Activated T-cell treated with anti-CD3 and anti-CD28 coated beads, Interleukin-2, amount 50 U/mL, for 48 hours (primary cell): ENCODE data around the gene DOK3.
"Not testable (repeated sequence)": the region's sequence is repeated elsewhere in the genome, so short reads cannot be mapped to it uniquely, and the experiment has no call there.

Experiments
- DNase-seq, 2 experiments: peaks; one replicate each; pipeline ENCODE4 v3.0.0-alpha.2; 2020

The DOK3 gene

DNA sequence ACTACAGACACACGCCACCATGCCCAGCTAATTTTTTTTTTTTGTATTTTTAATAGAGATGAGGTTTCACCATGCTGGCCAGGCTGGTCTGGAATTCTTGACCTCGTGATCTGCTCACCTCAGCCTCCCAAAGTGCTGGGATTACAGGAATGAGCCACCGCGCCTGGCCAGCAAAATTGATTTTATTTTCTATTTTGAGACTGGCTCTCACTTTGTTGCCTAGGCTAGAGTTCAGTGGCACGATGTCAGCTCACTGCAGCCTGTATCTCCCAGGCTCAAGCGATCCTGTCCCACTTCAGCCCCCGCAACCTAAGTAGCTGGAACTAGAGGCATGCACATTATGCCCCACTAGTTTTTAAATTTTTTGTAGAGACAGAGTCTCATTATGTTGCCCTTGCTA lies 24.8 kb upstream of the DOK3 start:
- not testable (repeated sequence) for DNase-seq

DNA sequence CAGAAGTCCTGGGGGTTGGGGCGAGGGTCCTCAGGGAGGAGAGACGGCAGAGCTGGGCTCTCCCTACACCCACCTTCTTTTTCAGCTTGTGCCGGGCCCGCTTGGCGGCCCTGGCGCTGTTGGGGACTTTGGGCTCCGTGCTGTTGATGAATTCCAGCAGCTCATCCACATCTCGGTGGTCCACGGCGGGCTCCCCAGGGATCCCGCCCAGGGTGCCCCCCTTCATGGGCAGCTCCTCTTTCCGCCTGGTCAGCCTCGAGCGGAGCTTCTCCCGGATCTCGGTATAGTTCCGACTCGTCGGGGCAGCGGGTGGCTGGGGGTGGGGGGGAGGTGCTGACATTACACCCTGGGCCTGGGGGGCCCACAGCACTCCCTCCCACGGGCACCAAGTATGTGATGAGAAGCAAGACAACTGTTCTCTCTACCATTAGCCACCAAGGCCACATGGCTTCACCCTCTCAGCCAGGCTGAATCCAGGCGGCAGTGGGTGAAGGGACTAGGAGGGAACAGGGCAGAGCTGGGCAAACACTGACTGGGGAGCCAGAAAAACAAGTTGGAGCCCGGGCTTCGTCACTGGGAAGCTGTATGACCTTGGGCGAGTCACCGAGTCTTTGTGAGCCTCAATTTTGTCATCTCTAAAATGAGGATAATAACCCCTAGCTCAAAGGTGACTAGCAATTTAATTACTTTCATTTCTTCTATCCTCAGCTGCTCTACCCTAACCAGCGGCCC lies 21.7 kb upstream of the DOK3 start:
- DNase-seq, result no peak

DNA sequence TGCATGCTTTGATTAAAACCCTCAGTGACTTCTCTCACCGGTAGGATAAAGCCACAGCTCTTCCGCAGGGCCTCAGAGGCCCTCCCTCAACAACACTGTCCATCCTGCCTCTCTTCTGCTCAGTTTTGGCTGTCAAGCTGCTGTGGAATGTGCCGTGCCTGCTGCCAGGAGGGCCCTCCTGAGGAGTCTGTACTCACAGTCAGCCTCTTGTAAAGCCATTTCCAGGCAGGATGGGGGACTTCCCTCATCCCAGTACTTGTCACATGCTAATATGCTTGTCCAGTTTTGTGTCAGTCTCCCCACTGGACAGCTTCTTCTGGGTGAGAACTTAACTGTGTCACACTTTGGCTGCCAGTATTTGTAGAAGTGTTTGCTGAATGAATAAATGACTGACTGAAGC lies 21.0 kb upstream of the DOK3 start:
- DNase-seq, result no peak

DNA sequence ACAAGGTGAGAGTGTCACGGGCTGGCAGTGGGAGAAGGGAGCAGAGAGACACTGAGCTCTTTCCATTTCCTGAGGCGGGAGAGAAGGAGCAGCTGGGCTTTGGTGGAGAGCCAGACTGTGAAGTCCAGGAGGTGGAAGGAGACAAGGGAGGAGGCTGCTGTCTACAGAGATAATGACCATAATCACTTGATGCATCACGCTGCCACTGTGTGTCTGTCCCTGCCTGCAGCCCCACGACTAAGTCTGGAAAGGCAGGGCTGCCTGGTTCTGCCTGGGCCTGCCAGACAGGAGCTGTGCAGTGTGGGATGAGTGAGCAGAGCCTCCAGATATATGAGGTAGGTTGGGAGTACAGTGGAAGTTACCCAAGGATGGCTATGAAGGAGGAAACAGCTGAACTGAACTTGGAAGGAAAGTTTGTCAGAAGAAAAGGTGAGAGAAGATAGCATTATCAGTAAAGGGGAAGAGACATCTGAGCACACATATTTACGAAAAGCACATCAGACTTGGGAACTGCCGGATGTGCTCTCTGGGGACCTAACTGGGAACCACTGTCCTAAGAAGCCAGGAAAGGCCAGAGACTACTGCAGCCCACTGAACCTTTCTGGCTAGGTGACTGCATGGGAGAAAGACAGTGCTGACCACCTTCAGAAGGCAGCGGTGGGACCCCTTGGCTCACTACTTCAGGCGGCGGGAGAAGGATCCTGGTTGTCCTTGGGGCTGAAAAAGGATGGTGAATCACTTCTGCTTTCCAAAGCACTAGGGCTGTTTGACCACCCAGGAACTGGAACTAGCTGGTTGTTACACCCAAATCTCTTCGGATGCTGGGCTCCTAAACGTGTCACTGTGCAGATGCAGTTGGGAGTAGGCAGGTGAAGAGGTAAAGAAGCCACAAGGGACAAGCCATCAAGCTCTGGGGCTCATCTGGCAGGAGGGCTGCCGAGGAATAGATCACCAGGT lies 19.9 kb upstream of the DOK3 start:
- DNase-seq, result no peak

DNA sequence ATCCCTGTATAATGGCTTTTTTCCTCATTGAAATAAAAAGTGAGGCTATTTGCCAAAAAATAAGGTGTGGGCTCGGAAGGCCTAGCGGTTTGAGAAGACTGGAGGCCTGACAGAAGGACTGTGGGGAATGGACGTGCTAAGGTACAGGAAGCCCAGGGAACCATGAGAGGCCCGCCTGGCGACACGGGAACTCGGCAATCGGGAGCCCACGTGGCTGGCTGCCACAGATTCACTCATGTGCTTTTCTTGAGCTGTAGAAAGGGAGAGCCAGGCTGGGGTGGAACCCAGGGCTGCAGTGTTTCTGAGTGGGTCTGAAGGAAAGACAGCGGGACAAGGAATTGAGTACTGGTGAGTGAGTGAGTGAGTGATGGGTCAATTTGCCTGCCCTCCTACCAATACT lies 19.0 kb upstream of the DOK3 start:
- no peak for DNase-seq

DNA sequence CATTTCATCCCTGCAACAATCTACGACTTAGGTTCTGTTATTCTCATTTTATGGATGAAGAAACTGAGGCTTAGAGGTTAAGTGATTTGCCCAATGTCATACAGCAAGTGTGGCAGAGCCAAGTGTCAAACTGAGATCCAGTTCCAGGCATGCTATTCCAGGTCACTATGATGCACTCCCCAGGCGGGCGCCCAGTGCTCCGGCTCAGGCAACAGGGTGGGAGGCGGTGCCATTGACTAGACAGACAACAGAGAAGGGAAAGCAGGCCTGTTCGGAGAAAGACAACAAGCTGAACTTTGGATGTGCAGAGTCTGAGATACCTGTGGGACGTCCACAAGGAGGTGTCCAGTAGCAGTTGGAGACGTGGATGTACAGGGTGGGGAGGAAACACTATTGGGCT lies 18.0 kb upstream of the DOK3 start:
- DNase-seq, result no peak

DNA sequence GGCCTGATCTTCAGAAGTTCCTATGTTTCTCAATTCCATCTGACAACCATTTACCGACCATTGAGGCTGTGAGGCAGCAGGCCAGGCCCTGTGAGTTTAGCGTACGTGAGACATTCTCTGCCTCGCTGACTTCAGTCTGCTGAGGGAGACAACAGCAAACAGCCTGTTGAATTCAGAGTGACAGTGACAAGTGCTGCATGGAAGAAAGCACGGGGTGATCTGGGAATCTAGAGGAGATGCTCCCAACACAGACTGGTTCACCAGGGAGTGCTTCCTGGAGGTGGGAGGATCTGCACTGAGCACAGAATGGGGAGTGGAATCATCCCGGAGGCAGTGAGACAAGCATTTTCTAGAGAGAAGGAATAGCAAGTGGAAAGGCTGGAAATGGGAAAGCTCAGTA lies 17.2 kb upstream of the DOK3 start:
- no peak for DNase-seq

DNA sequence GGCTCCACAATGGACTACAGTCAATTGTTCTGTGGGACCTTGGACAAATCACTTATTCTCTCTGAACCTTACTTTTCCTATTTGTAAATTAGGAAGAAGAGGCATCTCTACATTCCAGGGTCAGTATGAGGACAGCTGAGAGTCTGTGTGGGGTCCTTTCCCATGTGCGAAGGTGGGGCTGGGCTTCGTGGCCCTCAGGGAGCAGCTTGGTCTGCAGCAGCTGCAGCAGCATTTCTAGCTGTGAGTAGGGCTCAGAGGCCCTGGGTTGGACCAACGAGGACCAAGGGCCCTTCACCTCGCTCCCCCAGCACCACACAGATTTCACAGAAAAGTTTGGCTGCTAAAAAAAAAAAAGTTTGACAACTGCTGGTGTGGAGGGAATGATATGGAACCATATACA lies 16.6 kb upstream of the DOK3 start:
- no peak for DNase-seq

DNA sequence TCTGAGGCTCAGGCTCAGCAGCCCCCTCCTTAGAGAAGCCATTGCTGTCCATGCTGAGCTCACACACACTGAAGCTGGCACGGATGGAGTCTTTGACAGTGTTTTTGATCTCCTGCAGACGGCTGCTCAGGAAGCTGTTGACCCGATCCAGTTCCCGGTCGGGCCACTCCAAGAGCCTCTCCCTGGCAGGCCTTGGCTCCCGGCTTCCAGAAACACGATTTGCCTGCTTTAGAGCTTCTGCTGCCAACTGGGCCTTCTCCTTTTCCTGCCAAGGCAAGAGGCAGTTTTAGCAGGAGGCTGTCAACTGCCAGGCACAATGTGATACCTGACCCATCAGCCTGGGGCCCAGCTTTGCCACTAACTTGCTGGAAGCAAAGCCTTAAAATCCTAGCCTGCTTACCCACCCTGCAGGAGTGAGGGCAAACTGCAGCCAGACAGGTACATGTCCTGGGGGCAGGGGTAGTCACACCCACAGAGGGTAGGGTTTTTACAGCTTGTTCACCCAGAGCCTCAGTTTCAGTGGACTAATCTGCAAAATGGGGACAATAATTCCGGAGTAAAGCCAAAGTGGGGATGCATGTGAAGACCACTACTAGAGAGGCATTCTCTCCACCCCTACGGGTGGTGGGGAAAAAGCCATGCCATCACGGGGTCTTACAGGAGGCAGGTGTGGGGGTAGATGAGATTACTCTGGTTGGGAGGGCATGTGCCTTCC lies 15.5 kb upstream of the DOK3 start:
- DNase-seq, result no peak

DNA sequence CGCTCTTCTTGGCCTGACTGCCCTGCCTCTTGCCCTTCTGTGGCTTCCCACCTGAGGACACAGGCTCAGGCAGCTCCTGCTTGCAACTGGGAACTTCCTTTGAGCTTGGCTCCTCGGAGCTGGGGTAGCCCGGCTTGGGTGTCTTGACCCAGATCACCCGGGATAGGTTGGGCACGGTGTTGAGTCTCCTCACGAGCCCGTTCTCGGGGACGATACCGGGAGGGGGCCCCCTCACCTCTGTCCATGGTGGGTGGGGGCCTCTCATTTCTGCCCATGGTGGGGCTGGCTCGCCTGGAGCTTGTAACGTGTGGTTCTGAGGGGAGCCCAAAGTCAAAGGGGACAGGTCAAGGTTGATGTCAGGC lies 14.9 kb upstream of the DOK3 start:
- DNase-seq, result no peak

DNA sequence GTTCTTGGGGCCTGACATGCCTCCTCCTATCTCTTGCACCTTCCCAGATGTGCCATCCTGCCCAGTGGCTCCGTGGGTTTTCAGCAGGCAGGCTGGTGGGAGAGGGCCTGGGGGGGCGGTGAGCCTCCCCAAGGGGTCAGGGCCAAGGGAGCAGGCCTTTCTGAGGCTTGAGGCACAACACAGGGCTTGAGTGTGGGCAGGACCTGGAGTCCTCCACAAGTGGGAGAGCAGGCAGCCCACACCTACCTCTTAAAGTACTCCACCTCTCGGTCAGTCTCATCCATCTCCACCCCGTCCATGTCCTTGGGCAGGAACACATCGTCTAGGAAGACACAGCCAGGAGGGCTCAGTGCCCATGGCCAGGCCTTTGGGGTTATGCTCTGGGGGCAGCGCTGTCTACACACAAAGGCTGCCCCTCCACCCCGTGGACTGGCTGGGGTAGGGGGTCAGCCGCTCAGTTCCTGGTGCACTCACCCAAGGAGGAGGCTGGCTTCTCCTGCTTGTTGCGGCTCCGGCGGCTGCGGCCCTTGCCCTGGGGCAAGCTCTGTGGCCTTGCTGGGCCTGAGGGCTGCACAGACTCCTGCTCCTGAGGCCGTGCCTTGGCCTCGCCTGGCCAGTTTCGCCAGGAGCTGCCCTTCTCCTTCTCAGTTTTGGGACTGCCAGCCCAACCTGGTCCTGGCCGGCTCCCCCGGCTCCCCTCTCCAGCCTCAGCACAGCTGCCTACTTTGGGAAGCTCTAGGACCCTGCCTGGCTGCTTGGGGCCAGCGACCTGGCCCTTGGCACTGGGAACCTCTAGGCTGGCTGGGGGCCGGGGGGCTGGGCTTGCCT lies 14.3 kb upstream of the DOK3 start:
- DNase-seq, result no peak

DNA sequence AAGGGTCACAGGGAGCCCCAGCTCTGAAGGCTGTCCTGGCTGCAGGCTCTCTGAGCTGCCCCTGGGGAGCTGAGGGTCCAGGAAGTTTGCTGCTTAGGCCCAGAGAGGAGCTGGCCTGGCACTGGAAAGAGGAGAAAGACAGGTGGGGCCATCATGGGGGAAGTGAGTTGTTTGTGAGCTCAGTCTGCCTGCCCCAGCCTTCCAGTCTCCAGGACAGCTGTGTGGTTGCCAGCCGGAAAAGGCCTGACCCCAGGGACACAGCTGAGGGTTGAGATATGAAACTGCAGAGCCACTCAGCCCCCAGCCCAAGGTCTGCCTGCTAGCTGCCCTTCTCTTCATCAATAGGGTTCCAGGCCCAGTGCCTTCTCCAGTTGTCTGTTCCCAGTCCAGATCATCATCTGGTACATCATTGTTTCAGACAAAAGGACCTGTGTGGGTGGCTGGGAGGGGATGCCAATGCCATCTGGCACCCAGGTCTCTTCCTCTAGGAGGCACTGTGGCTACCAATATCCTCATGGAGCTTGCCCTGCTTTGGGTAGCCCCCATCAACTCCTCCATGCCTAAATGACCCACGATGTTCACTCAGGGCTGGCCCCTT lies 11.4 kb upstream of the DOK3 start:
- DNase-seq, result no peak

DNA sequence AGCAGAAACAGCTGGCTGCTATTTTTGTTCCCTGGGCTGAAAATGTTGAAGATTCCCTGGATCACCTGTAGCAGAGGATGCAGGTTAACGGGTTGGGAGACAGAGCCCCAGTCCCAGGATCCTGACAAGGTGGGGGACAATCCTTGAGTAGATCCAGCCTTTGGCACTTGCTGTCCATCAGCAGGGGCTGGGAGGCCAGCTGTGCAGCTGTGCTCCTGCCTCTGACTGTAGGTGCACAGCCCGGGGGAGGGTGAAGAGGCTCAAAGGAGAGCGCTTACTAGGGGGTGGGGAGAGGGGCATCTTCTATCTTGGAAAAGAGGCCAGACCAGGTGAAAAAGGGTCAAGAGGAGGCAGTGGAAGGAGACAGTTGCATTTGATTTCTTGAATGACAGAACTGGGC lies 10.6 kb upstream of the DOK3 start:
- no peak for DNase-seq

DNA sequence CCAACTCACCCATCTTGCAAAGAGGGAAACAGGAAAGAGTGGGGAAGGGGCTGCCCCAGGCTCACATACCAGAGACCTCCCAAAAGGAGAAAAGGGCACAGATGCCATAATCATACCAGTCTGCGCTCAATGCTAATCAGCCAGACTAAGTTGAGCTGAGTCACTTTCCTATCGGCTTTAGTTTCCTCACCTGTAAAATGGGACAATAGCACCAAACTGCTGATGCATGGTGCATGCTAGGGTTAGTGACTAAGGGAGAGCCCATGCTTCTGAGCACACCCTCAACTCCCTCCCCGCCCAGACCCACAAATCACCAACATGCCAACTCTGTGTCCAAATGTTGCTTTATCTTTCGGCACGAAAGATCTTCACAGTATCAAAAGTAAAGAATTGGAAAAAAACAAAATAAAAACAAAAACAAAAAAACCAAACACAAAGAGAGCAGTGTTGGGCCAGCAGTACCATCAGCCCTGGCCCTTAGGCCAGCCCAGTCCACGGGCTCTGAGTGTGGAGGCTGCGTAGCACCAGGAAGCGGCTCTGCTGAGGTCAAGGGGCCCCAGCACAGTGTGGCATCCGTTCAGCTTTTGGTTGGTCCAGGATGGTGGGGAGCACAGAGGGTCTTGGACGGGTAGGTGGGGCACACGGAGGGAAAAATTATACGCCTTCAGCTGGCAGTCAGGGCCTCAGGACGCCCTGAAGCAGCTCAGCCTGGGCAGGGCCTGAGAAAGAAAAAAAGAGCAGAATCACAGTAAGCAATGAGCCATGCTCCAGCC lies 10.0 kb upstream of the DOK3 start:
- no peak for DNase-seq

DNA sequence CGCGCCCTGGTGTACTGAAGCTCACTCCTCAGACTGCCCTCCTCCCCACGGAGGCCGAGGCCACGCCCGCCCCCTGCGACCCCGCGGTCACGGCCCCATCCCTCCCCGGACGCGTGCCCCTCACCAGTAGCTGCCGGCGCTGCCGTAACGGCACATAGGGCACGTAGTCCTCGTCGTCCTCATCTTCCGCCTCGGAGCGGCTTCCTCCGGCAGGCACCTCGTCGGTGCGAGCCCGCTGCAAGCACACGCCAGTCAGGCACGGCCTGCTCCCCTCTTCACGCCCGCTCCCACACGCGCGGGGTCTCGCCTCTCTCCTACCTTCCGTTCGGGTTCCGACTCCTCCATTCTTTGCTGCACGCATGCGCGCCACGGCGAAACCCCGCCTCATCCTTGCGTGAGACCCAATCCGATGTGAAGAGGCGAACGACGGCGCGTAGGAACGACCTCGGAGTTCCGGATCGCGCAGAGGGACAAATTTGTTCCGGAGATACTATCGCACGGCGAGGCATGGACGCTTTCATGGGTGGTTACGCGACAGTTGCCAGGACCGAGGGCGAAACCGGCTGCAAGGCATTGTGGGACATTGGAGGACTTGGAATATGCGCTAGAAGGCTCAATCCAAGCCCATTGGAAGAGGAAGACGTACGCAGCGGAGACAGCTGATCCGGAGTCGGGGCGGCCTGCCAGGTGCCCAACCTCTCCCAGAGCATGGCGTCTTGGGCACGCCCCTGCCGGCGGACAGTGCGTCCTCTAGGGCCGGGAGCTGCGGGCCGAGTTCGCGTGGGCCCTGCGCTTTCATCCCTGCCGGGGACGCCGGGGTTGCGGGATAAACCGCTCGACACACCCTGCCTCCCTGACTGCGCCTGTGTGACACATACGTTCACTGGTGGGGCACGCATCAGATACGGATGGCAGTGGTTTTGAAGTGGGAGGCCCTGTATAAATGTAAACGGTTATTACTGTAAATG lies 7.3 kb upstream of the DOK3 start, which contains the start of gene DDX41:
Gene DDX41, minus strand, starts transcription at position 361 of the 968 bp plus-strand sequence. Its CDS starts 16 bp downstream, at position 345.
- DNase-seq, result peak; percentile 97 to 98

DNA sequence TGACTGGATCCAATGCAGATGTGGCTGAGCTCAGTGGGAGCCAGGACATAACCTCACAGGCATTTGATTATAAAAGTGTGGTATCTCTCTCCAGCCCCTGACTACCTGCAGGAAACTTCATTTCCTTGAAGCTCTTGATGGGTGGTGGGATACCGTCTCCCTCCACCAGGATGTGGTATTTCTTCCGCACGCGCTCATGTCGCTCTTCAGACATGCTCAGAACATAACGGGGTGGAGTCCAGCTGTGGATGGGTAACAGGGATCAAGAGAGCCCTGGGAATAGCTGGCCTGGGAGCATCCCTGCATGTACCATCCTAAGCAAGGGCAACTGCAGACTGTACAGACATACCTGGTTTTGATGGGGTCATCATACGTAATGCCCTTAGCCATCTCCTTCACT lies 6.0 kb upstream of the DOK3 start:
- DNase-seq, result no peak

DNA sequence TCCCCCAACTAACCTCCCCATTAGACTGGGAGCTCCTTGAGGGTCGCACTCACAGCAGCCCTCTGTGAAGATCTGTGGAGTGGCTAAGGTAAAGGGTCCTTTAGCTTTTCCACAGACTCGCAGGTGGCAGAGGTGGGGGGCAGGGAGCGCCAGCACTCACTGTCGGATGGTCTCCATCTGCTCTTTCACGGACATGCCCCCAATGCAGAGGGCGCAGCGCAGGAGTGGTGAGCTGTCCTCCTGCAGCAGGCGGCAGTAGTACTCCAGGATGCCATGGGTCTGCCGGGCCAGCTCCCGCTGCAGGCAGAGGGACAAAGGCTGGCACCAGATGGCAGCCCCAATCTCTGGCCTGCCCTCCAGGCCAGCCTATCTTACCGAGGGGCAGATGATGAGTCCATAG lies 4.9 kb upstream of the DOK3 start:
- DNase-seq, result no peak

DNA sequence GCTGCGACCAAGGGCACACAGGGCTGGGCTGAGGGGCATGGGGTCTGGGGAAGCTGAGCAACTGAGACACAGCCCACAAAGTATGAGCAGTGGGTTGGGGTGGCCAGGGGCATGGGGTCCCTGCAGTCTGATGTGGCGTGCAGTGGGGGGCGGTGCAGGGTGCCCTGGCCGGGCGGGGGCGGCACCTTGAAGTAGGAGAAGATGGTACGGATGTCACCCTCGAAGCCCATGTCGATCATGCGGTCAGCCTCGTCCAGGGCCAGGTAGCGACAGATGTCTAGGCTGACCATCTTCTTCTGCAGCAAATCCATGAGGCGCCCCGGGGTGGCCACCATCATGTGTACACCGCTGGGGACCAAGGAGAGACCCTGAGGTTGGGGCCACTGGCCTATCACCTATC lies 3.9 kb upstream of the DOK3 start:
- DNase-seq, result no peak

DNA sequence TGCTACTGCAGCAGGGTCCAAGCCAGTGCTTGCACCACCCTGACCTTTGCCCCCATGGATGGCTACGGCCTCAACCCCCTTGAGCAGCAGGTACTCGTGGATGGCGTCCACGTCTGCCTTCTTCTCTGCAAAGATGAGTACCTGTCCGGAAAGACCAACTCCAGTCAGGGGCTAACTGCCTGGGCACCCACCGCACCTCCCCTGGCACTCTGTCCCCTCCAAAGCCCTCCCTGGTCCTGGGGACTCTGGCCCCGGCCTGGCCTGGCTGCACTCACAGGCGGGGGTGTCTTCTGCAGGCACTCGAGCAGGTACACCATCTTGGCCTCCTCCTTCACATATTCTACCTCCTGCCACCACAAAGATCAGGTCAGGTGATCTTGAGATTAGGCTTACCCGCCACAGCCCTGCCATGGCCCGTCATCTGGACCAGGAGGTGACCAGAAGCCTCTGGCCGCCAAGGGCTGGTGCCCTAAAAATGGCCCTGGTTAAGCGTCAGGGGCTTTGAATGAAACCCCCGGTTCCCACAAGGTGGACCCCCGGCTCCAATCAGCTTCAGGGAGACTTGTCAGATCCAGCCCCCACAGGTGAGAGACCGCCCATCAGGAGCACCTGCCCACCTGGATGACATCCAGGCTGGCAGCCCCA lies 3.2 kb upstream of the DOK3 start:
- DNase-seq, result no peak
